ENCODE results near the gene ARL17B.
"Not testable (repeated sequence)": the region's sequence is repeated elsewhere in the genome, so short reads cannot be mapped to it uniquely, and the experiment has no call there.

The ARL17B gene

GRCh38 chr17:46361755-46362154 lies at the start of gene ARL17B:
ARL17B (minus strand) TSS chr17:46361766; CDS start chr17:46358397, 3,369 bp downstream.
- DNase-seq (ENCODE audit: low read depth in 4 of 4, low spot score in 1 of 4) = peak; percentile 10 to 89 (median 52)

- not testable (repeated sequence) for DNase-seq (ENCODE audit: low read depth in 4 of 4, low spot score in 1 of 4)
Observed at GRCh38 chr17:46409864-46410263, 48.3 kb upstream of the ARL17B start.

- not testable (repeated sequence) for DNase-seq (ENCODE audit: low read depth in 4 of 4, low spot score in 1 of 4)
Observed at GRCh38 chr17:46407155-46407554, 45.6 kb upstream of the ARL17B start.

- not testable (repeated sequence) for DNase-seq (ENCODE audit: low read depth in 4 of 4, low spot score in 1 of 4)
Observed at GRCh38 chr17:46401033-46401787, 39.6 kb upstream of the ARL17B start.

GRCh38 chr17:46400543-46400942 lies 39.0 kb upstream of the ARL17B start:
- not testable (repeated sequence) for DNase-seq (ENCODE audit: low read depth in 4 of 4, low spot score in 1 of 4)

GRCh38 chr17:46399993-46400392 lies 38.4 kb upstream of the ARL17B start:
- not testable (repeated sequence) for DNase-seq (ENCODE audit: low read depth in 4 of 4, low spot score in 1 of 4)

- not testable (repeated sequence) for DNase-seq (ENCODE audit: low read depth in 4 of 4, low spot score in 1 of 4)
Observed at GRCh38 chr17:46396292-46396691, 34.7 kb upstream of the ARL17B start.

- DNase-seq (ENCODE audit: low read depth in 4 of 4, low spot score in 1 of 4) = not testable (repeated sequence)
Observed at GRCh38 chr17:46393702-46394101, 32.1 kb upstream of the ARL17B start.

- DNase-seq (ENCODE audit: low read depth in 4 of 4, low spot score in 1 of 4) = not testable (repeated sequence)
Observed at GRCh38 chr17:46385491-46385890, 23.9 kb upstream of the ARL17B start.

GRCh38 chr17:46383118-46383517 lies 21.6 kb upstream of the ARL17B start:
- not testable (repeated sequence) for DNase-seq (ENCODE audit: low read depth in 4 of 4, low spot score in 1 of 4)

GRCh38 chr17:46373418-46373817 lies 11.9 kb upstream of the ARL17B start:
- not testable (repeated sequence) for DNase-seq (ENCODE audit: low read depth in 4 of 4, low spot score in 1 of 4)

GRCh38 chr17:46372236-46373229 lies 11.0 kb upstream of the ARL17B start:
- not testable (repeated sequence) for DNase-seq (ENCODE audit: low read depth in 4 of 4, low spot score in 1 of 4)

GRCh38 chr17:46367520-46367919 lies 6.0 kb upstream of the ARL17B start:
- not testable (repeated sequence) for DNase-seq (ENCODE audit: low read depth in 4 of 4, low spot score in 1 of 4)

- DNase-seq (ENCODE audit: low read depth in 4 of 4, low spot score in 1 of 4) = not testable (repeated sequence)
Observed at GRCh38 chr17:46361145-46361735, 326 bp downstream of the ARL17B start.

GRCh38 chr17:46353856-46354255 lies 7.7 kb downstream of the ARL17B start:
- DNase-seq (ENCODE audit: low read depth in 4 of 4, low spot score in 1 of 4) = not testable (repeated sequence)

GRCh38 chr17:46349060-46349459 lies 12.5 kb downstream of the ARL17B start:
- DNase-seq (ENCODE audit: low read depth in 4 of 4, low spot score in 1 of 4) = not testable (repeated sequence)

- DNase-seq (ENCODE audit: low read depth in 4 of 4, low spot score in 1 of 4) = not testable (repeated sequence)
Observed at GRCh38 chr17:46348345-46348744, 13.2 kb downstream of the ARL17B start.

GRCh38 chr17:46342131-46342530 lies 19.4 kb downstream of the ARL17B start:
- DNase-seq (ENCODE audit: low read depth in 4 of 4, low spot score in 1 of 4) = not testable (repeated sequence)

GRCh38 chr17:46341220-46341619 lies 20.3 kb downstream of the ARL17B start:
- not testable (repeated sequence) for DNase-seq (ENCODE audit: low read depth in 4 of 4, low spot score in 1 of 4)

- not testable (repeated sequence) for DNase-seq (ENCODE audit: low read depth in 4 of 4, low spot score in 1 of 4)
Observed at GRCh38 chr17:46294831-46295230, 66.7 kb downstream of the ARL17B start, which contains the start of gene LRRC37A. LRRC37A (plus strand) TSS chr17:46295131; CDS start chr17:46295134, 3 bp downstream.

GRCh38 chr17:46291618-46292017 lies 69.9 kb downstream of the ARL17B start:
- DNase-seq (ENCODE audit: low read depth in 4 of 4, low spot score in 1 of 4) = not testable (repeated sequence)
